IPS-11a (cell line): ENCODE data around the gene BMP7.

ENCODE experiments used
- H3K4me3 ChIP-seq: one replicate; pipeline ENCODE4 v1.5.1; 2013; ENCODE audit warnings: low read depth, low read length, control low read depth

Gene BMP7

DNA sequence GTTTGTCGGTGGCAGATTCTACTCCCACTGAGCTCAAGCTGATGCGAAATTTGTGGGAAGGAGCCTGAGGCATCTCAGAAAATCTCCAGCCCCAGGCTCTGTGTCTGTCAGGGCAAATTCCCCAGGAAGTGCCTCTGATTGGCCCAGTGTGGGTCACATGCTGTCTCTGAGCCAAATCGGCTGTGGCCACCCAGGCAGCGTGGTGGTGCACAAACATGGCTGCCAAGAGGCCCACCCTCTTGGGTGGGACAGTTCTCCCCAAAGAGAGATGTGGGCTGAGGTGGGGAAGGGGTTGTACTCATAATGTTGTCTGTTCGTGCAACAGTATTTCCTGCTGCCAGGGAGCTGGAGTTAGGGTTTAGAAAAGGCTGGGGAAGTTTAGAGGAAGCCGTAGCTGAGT, 130.6 kb downstream of the BMP7 start:
- H3K4me3 ChIP-seq, result no peak overlapping the region

DNA sequence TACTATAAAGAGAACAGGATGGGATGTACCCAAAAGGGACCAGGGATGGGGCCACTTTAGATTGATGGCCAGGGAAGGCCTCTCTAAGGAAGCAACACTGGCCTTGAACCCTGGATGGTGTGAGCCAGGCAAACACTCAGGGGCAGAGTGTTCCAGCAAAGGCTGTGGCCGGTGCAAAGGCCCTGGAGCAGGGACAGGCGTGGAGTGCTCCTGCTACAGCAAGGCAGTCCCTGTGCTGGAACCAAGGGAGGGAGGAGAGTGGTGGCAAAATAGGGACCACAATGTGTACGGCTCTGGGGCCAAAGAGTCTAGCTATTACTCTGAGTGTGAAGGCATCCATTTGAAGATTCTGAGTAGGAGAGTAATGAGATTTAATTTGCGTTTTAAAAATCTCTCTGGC, 131.6 kb downstream of the BMP7 start:
- no peak overlapping the region for H3K4me3 ChIP-seq

DNA sequence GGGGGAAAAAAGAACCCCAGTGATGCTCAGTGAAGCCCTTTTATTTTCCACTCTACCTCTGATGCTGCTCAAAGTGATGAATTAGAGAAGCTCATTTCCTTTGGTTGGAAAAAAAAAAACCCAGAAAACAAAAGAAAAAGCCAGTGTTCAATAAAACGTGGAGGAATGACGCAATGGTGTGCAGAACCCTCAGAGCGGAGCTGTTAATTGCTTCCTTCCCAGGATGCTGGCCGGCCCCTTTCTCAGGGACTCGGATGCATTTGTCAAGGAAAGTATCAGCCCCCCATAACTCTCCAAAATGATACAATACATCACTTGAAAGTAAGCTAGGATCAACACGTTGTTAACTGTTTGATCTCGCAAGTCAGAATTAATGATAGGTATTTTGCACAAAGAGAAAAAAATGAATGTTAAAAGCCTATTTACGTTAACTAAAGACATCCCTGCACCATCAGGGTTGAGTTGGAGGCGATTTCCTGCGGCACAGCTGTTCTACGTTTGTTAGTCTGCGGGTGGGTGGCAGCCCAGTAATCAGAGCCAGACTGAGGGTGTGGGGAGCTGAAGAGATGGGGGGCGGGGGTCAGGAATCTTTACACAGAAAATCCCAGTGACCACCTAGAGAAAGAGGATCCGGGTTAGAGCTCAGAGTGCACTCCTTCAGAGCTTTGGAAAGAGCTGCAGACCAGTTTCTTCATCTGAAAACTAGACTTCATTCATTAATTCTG, 132.4 kb downstream of the BMP7 start:
- H3K4me3 ChIP-seq, result no peak overlapping the region

- H3K4me3 ChIP-seq, result no peak overlapping the region
Observed at GRCh38 chr20:57131601-57132391, 134.6 kb downstream of the BMP7 start.

DNA sequence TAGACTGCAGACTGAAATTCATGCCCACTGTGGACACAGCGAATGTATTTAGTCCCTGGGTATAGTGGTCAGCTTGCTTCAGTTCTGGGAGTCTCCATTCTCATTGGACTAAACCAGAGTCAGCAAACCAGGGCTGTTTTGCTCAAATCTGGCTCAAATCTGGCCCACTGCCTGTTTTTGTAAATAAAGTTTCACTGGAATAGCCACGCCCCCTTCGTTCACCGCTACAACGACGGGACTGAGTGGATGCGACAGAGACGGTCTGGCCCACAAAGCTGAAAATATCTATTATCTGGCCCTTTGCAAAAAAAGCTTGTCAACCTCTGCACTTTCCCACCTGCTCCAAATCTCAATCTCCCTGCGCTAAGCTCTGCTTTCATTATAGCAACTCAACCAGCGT, 135.4 kb downstream of the BMP7 start:
- H3K4me3 ChIP-seq, result no peak overlapping the region

DNA sequence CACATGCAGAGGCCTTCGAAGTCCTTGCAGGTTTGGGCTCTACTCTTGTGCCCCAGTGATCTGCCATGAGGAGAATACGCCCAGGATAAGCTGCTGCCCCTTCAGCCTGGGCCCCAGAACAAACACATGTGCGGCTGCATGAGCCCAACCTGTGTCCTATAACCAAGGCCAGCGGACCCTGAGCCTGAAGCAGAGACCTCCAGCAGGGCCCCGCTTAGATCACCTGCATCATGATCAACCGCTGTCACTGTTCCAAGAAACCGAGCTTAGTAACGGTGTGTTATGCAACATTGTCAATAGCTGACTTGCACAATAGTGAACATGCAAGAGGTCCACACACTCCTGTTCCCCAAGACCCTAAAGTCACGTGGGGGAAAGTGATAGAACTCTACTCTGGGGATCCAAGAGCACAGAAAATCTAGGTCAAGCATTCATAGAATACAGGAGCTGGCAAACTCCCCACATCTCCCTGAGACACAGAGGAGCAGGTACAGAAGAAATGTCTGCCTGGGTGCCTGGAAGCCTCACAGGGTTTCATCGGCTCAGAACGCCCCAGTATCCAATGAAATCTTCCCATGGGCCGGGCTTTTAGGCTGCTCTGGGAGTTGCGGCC, 136.2 kb downstream of the BMP7 start:
- no peak overlapping the region for H3K4me3 ChIP-seq

DNA sequence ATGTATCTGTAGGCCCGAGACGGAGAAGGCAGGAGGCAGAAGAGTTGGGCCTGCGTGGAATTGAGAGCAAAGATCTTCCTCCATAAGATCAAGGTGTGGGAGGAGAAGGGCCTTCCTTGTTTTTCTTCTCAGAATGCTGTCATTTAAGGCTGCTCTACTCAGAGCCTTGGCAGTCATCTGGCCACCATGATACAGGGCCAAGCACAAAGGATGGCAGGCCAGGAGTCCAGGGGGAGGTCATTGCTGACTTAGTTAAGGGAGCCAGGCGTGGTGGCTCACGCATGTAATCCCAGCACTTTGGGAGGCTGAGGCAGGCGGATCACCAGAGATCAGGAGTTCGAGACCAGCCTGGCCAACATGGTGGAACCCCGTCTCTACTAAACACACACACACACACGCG, 137.1 kb downstream of the BMP7 start:
- no peak overlapping the region for H3K4me3 ChIP-seq

DNA sequence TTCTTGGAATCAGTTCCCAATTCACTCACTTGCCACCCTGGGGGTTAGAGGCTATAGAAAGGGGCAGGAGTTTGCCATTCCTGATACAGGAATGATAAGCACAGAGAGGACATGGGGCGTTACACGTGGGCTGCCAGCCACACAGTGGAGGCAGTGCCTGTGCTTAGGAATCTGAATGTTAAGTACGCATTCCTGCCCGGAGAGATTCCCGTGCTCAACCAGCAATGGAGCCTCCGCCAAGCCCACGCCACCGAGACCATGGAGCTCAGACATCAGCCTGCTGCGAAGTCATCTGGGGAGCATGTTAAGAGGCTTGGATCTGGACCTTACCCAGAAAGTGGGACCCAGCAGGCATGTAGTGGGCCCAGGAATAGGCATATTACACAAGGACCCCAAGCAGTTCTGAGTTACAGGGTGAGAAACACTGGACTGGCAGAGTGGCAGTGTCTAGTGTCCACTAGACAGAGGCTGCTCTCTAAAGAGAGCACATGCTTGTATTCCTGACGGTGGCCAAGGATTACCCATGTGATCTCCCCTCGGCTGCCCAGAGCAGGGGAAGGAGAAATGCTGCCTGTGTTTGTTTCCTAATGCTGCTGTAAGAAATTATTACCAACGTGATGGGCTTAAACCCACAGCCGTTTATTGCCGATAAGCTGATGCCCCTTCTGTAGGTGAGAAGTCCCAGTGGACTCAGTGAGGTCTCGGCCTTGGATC, 138.2 kb downstream of the BMP7 start:
- H3K4me3 ChIP-seq, result no peak overlapping the region

DNA sequence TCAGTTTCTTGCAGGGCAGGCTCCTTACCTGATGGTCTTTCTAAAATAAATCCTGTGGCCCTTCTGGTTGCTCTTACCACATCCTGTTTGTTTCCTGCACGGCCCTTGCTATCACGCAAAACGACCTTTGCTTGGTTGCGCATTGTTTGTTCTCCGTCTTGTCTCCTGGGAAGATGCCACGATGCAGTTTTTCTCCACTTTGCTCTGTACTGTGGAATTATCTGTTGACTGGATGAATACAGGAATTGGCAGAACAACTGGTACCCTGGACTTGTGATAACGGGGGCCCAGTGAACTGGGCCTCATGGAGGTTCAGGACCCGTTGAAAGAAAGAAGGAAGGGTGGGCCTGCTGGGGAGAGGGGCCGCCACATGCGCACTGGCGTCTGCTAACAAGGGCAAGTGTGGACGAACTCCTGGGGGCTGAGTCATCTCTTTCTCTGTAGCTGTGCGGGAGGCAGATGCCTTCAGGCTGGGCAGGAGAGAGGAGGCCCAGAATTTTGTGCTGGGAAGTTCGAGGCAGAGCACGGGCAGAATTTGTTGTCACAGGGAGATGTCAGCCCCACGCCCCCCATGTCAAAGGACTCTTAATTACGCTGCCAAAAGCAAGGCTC, 139.9 kb downstream of the BMP7 start:
- H3K4me3 ChIP-seq, result no peak overlapping the region

- no peak overlapping the region for H3K4me3 ChIP-seq
Observed at GRCh38 chr20:57124800-57125517, 141.5 kb downstream of the BMP7 start.

DNA sequence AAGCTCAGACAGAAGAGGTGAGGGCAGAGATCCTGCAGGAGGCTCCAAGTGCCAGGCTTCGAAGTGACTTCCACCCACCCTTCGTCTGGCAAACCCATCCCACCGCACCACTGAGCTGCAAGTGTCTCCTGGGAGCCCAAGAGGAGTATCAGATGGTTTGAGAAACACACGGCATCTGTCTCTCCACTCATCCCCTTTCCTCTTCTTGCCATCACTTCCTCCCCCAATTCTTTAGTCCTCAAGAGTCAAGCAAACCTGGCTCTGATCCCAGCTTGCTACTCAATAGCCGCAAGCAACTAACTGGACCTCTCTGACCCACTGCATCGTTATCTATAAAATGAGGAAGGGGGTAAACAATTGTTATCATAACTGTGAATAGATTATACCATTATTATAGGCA, 142.1 kb downstream of the BMP7 start:
- no peak overlapping the region for H3K4me3 ChIP-seq

GRCh38 chr20:57123504-57123903, 142.9 kb downstream of the BMP7 start:
- H3K4me3 ChIP-seq, result no peak overlapping the region

GRCh38 chr20:57122536-57123489, 143.6 kb downstream of the BMP7 start:
- no peak overlapping the region for H3K4me3 ChIP-seq

DNA sequence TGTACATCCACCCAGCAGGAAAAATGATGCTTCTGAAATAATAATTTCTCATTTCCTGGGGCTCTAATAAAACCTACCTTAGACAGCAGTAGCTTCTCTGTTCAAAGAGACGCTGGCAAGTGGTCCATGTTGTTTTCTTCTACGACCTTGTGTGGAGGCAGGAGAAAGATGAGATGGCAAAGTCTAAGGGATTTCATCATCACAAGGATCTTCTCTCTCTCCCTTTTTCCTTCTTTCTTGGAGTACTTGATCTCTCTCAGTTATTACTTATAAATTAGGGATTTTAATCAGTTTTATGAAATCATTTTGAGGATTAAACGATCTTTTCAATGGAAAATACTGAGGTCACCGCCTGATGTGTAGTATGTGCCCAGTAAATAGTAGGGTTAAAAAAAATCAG, 147.5 kb downstream of the BMP7 start:
- H3K4me3 ChIP-seq, result no peak overlapping the region
